HG03565 (cell line): ENCODE data around the gene TMED3.
"Not testable (repeated sequence)": the region's sequence is repeated elsewhere in the genome, so short reads cannot be mapped to it uniquely, and the experiment has no call there.

Source experiments
- ATAC-seq: cut with Tn5 transposase; IDR thresholded peaks from one replicate; pipeline ENCODE4 v1.9.1; 2021; ENCODE audit warnings: mild to moderate bottlenecking, moderate library complexity; ENCODE audit not compliant: unreplicated experiment

TMED3 gene

GRCh38 chr15:79315623-79316328 is 4.9 kb downstream of the TMED3 start:
- no peak for ATAC-seq

GRCh38 chr15:79316864-79317263 is 6.0 kb downstream of the TMED3 start:
- ATAC-seq, result no peak

- not testable (repeated sequence) for ATAC-seq
Observed at GRCh38 chr15:79319973-79320372, 9.1 kb downstream of the TMED3 start.

- ATAC-seq, result no peak
Observed at GRCh38 chr15:79321876-79322275, 11.0 kb downstream of the TMED3 start.

- ATAC-seq, result no peak
Observed at GRCh38 chr15:79322306-79322705, 11.4 kb downstream of the TMED3 start.

GRCh38 chr15:79322945-79323344 is 12.0 kb downstream of the TMED3 start:
- no peak for ATAC-seq

- ATAC-seq, result no peak
Observed at GRCh38 chr15:79329171-79329611, 18.3 kb downstream of the TMED3 start.

- ATAC-seq, result no peak
Observed at GRCh38 chr15:79332824-79333510, 22.1 kb downstream of the TMED3 start.

GRCh38 chr15:79337591-79337990 is 26.7 kb downstream of the TMED3 start:
- no peak for ATAC-seq

- no peak for ATAC-seq
Observed at GRCh38 chr15:79339588-79340314, 28.8 kb downstream of the TMED3 start.

GRCh38 chr15:79340315-79340602 is 29.3 kb downstream of the TMED3 start:
- ATAC-seq, result no peak

- ATAC-seq, result no peak
Observed at GRCh38 chr15:79341396-79341795, 30.5 kb downstream of the TMED3 start.

- no peak for ATAC-seq
Observed at GRCh38 chr15:79349525-79349924, 38.6 kb downstream of the TMED3 start.

- ATAC-seq, result no peak
Observed at GRCh38 chr15:79352206-79352605, 41.3 kb downstream of the TMED3 start.

- ATAC-seq, result no peak
Observed at GRCh38 chr15:79357566-79357965, 46.7 kb downstream of the TMED3 start.

GRCh38 chr15:79358069-79358468 is 47.2 kb downstream of the TMED3 start:
- ATAC-seq, result no peak

- ATAC-seq, result no peak
Observed at GRCh38 chr15:79364571-79365240, 53.8 kb downstream of the TMED3 start.

GRCh38 chr15:79365765-79366164 is 54.9 kb downstream of the TMED3 start:
- no peak for ATAC-seq

- ATAC-seq, result no peak
Observed at GRCh38 chr15:79366691-79367090, 55.8 kb downstream of the TMED3 start.

GRCh38 chr15:79370716-79371115 is 59.8 kb downstream of the TMED3 start:
- no peak for ATAC-seq

- no peak for ATAC-seq
Observed at GRCh38 chr15:79371591-79371990, 60.7 kb downstream of the TMED3 start.
